ENCODE results near the gene GPRC5C.

Gene GPRC5C

GRCh38 chr17:74453665-74454196 is 21.8 kb downstream of the GPRC5C start:
- peak; percentile 38 for DNase-seq

GRCh38 chr17:74454197-74455024 is 22.5 kb downstream of the GPRC5C start:
- DNase-seq: no peak

GRCh38 chr17:74455025-74455545 is 23.2 kb downstream of the GPRC5C start:
- DNase-seq: no peak

- no peak for DNase-seq
These were observed 23.9 kb downstream of the GPRC5C start for GRCh38 chr17:74455821-74456220.

GRCh38 chr17:74457146-74457819 is 25.4 kb downstream of the GPRC5C start:
- DNase-seq: peak; percentile 60

GRCh38 chr17:74457820-74458166 is 25.9 kb downstream of the GPRC5C start:
- DNase-seq: no peak

- no peak for DNase-seq
These were observed 26.9 kb downstream of the GPRC5C start for GRCh38 chr17:74458835-74459234.

- DNase-seq: no peak
These were observed 27.7 kb downstream of the GPRC5C start for GRCh38 chr17:74459622-74460021.

GRCh38 chr17:74460241-74460640 is 28.4 kb downstream of the GPRC5C start:
- DNase-seq: no peak

- no peak for DNase-seq
These were observed 29.1 kb downstream of the GPRC5C start for GRCh38 chr17:74460996-74461395.

GRCh38 chr17:74461611-74462010 is 29.7 kb downstream of the GPRC5C start:
- no peak for DNase-seq

- no peak for DNase-seq
These were observed 33.0 kb downstream of the GPRC5C start for GRCh38 chr17:74464730-74465377.

- no peak for DNase-seq
These were observed 33.7 kb downstream of the GPRC5C start for GRCh38 chr17:74465378-74466110.

GRCh38 chr17:74466111-74466827 is 34.4 kb downstream of the GPRC5C start, which contains the start of gene CD300A:
Gene CD300A, plus strand, starts transcription at chr17:74466634. Its CDS starts 70 bp downstream, at chr17:74466704.
- DNase-seq: no peak

GRCh38 chr17:74466828-74467184 is 34.9 kb downstream of the GPRC5C start:
- DNase-seq: no peak

- DNase-seq: no peak
These were observed 35.5 kb downstream of the GPRC5C start for GRCh38 chr17:74467221-74467951.

- no peak for DNase-seq
These were observed 39.5 kb downstream of the GPRC5C start for GRCh38 chr17:74471341-74471740.

GRCh38 chr17:74472890-74473289 is 41.0 kb downstream of the GPRC5C start:
- DNase-seq: no peak

GRCh38 chr17:74473294-74473693 is 41.4 kb downstream of the GPRC5C start:
- DNase-seq: no peak

- no peak for DNase-seq
These were observed 42.3 kb downstream of the GPRC5C start for GRCh38 chr17:74474043-74474792.
